Kidney epithelial cell (primary cell): ENCODE data around the gene STIP1. TPM values are rescaled to one million over a fixed set of nuclear protein-coding genes. Genes with fewer than 3 reads are reported as not detected.

ENCODE experiments used
- DNase-seq: peaks from one replicate; pipeline ENCODE4 v3.0.0-alpha.2; 2010; ENCODE audit warnings: low read depth
- H3K27me3 ChIP-seq: 2 replicates; pipeline ENCODE4 v1.6.0; 2011; ENCODE audit warnings: low read length; ENCODE audit not compliant: control insufficient read depth, insufficient read depth
- H3K36me3 ChIP-seq: 2 replicates; pipeline ENCODE4 v1.5.1; 2011; ENCODE audit warnings: low read length; ENCODE audit not compliant: control insufficient read depth, insufficient read depth
- H3K4me3 ChIP-seq: 2 replicates; pipeline ENCODE4 v1.5.1; 2011; ENCODE audit warnings: low read depth, mild to moderate bottlenecking, control low read depth, low read length
- total RNA-seq: library from RNA; depleted of rRNA; stranded (reverse); fragments of >200 nt; gene quantifications from 2 replicates; pipeline ENCODE4 v1.2.3, GENCODE V29; 2015
- TF ChIP-seq, protein P1 (sequence below): IDR thresholded peaks from 2 replicates; pipeline ENCODE4 v1.5.1; 2011; ENCODE audit warnings: mild to moderate bottlenecking, moderate library complexity, low read length, control low read depth, inconsistent platforms; ENCODE audit not compliant: insufficient read depth, poor library complexity, severe bottlenecking

STIP1 gene
- total RNA-seq, 1 donor from 2014 or later = 138 TPM

DNA sequence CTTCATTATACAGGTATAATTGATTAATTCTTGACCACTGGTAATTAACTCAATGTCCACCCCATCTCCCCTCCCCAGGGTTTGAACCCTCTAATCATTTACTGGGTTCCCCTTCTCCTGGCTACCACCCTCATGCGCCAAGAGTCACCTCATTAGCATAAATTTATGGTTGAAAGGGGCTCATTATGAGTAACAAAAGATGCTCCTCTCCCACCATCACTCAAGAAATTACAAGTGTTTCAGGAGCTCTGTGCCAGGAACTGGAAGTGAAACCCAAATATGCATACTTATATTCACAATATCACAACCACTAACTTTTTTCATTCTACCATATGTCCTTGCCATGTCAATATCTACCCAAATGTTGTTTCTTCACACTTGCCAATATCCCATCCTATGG lies 7.8 kb upstream of the STIP1 start:
- no peaks in the 10 kb centered on the region for H3K36me3 ChIP-seq
- TF ChIP-seq, protein P1, sequence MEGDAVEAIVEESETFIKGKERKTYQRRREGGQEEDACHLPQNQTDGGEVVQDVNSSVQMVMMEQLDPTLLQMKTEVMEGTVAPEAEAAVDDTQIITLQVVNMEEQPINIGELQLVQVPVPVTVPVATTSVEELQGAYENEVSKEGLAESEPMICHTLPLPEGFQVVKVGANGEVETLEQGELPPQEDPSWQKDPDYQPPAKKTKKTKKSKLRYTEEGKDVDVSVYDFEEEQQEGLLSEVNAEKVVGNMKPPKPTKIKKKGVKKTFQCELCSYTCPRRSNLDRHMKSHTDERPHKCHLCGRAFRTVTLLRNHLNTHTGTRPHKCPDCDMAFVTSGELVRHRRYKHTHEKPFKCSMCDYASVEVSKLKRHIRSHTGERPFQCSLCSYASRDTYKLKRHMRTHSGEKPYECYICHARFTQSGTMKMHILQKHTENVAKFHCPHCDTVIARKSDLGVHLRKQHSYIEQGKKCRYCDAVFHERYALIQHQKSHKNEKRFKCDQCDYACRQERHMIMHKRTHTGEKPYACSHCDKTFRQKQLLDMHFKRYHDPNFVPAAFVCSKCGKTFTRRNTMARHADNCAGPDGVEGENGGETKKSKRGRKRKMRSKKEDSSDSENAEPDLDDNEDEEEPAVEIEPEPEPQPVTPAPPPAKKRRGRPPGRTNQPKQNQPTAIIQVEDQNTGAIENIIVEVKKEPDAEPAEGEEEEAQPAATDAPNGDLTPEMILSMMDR = no peak
- H3K27me3 ChIP-seq = no peaks in the 10 kb centered on the region
- no peak for DNase-seq
- no peak overlapping the region for H3K4me3 ChIP-seq

- TF ChIP-seq, protein P1 = no peak
- H3K36me3 ChIP-seq = no peaks in the 10 kb centered on the region
- no peaks in the 10 kb centered on the region for H3K27me3 ChIP-seq
- no peak for DNase-seq
- no peak overlapping the region for H3K4me3 ChIP-seq
Measured at GRCh38 chr11:64178951-64179639, 6.9 kb upstream of the STIP1 start.

- Histone ChIP-seq H3K27me3 (no peaks in the 10 kb centered on the region), H3K36me3 (no peaks in the 10 kb centered on the region), H3K4me3 (no peak overlapping the region)
- no peak for DNase-seq
- TF ChIP-seq, protein P1 = no peak
Measured at GRCh38 chr11:64180891-64181290, 5.1 kb upstream of the STIP1 start.

GRCh38 chr11:64181506-64182411 lies 4.2 kb upstream of the STIP1 start:
- DNase-seq = peak; percentile 82
- no peaks in the 10 kb centered on the region for H3K27me3 ChIP-seq
- no peak overlapping the region for H3K4me3 ChIP-seq
- no peaks in the 10 kb centered on the region for H3K36me3 ChIP-seq
- TF ChIP-seq, protein P1 = no peak

DNA sequence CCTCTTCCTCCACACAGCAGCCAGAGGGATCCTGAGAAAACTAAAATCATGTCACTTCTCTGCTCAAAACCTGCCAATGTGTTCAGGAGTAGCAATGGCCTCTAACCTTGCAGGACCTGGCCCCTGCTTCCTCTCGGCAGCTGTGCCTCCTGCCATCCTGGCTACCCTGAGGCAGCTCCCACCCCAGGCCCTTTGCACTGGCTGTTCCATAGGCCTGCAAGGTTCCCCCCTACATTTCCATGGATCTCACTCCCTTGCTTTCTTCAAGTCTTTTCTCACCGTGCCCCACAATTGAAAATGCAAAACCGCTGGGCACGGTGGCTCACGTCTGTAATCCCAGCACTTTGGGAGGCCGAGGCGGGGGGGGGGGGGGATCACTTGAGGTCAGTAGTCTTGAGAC lies 2.1 kb upstream of the STIP1 start:
- no peaks in the 10 kb centered on the region for H3K36me3 ChIP-seq
- no peak overlapping the region for H3K4me3 ChIP-seq
- no peak for DNase-seq
- TF ChIP-seq, protein P1 = no peak
- no peaks in the 10 kb centered on the region for H3K27me3 ChIP-seq
